VCaP (cell line): ENCODE measurements around the gene MMP15.

Experiments used
- H3K27ac ChIP-seq: fragments of 450-650 bp; 2 replicates; pipeline ENCODE4 v1.5.1; 2017
- CTCF ChIP-seq: fragments of 450-650 bp; conservative IDR thresholded peaks from 2 replicates; pipeline ENCODE4 v1.5.1; 2017; ENCODE audit warnings: mild to moderate bottlenecking, moderate library complexity

MMP15 gene

GRCh38 chr16:58011652-58012051, 13.9 kb upstream of the MMP15 start:
- no peak overlapping the region for H3K27ac ChIP-seq
- no peak for TF ChIP-seq CTCF

GRCh38 chr16:58012481-58012880, 13.1 kb upstream of the MMP15 start:
- H3K27ac ChIP-seq, result no peak overlapping the region
- TF ChIP-seq CTCF, result no peak

GRCh38 chr16:58013201-58013956, 12.2 kb upstream of the MMP15 start:
- H3K27ac ChIP-seq, result no peak overlapping the region
- no peak for TF ChIP-seq CTCF

- no peak for TF ChIP-seq CTCF
- H3K27ac ChIP-seq, result no peak overlapping the region
Observed at GRCh38 chr16:58016840-58017446, 8.6 kb upstream of the MMP15 start.

GRCh38 chr16:58018803-58019202, 6.8 kb upstream of the MMP15 start:
- no peak overlapping the region for H3K27ac ChIP-seq
- TF ChIP-seq CTCF, result no peak

- no peak for TF ChIP-seq CTCF
- H3K27ac ChIP-seq, result no peak overlapping the region
Observed at GRCh38 chr16:58019866-58020538, 5.6 kb upstream of the MMP15 start.
